NK-92 treated with Interleukin-12 subunit alpha and Interleukin-12 subunit beta, amount 100 ng/mL, for 24 hours (cell line): Measurements from ENCODE around the gene CLEC16A.

Experiments used
- DNase-seq: peaks from one replicate; lab custom pipeline; 2025; lab: John Stamatoyannopoulos, UW

CLEC16A gene

GRCh38 chr16:11142261-11142630, 197.9 kb downstream of the CLEC16A start:
- no peak for DNase-seq

GRCh38 chr16:11142951-11143350, 198.6 kb downstream of the CLEC16A start:
- no peak for DNase-seq

- no peak for DNase-seq
These were observed 199.1 kb downstream of the CLEC16A start for GRCh38 chr16:11143372-11144035.

- DNase-seq = no peak
These were observed 199.8 kb downstream of the CLEC16A start for GRCh38 chr16:11144122-11144521.

GRCh38 chr16:11145173-11145818, 200.9 kb downstream of the CLEC16A start:
- DNase-seq = no peak

GRCh38 chr16:11145819-11146211, 201.5 kb downstream of the CLEC16A start:
- no peak for DNase-seq

- DNase-seq = no peak
These were observed 202.8 kb downstream of the CLEC16A start for GRCh38 chr16:11147033-11147753.

- DNase-seq = no peak
These were observed 203.5 kb downstream of the CLEC16A start for GRCh38 chr16:11147754-11148444.

- no peak for DNase-seq
These were observed 204.8 kb downstream of the CLEC16A start for GRCh38 chr16:11149011-11149616.

GRCh38 chr16:11150190-11150589, 205.8 kb downstream of the CLEC16A start:
- DNase-seq = no peak

GRCh38 chr16:11151156-11151884, 207.0 kb downstream of the CLEC16A start:
- no peak for DNase-seq

GRCh38 chr16:11151885-11152629, 207.7 kb downstream of the CLEC16A start:
- no peak for DNase-seq

GRCh38 chr16:11152677-11153331, 208.4 kb downstream of the CLEC16A start:
- no peak for DNase-seq

GRCh38 chr16:11155284-11155806, 211.0 kb downstream of the CLEC16A start:
- DNase-seq = no peak

GRCh38 chr16:11156401-11156800, 212.0 kb downstream of the CLEC16A start:
- DNase-seq = no peak

GRCh38 chr16:11157143-11157542, 212.8 kb downstream of the CLEC16A start:
- no peak for DNase-seq

- DNase-seq = no peak
These were observed 213.7 kb downstream of the CLEC16A start for GRCh38 chr16:11158018-11158417.

GRCh38 chr16:11159282-11159681, 214.9 kb downstream of the CLEC16A start:
- DNase-seq = no peak

GRCh38 chr16:11160676-11161115, 216.3 kb downstream of the CLEC16A start:
- no peak for DNase-seq

- no peak for DNase-seq
These were observed 217.1 kb downstream of the CLEC16A start for GRCh38 chr16:11161439-11161838.
